Spleen (tissue), 11 donors: ENCODE results near the gene TRAF4. TPM values are rescaled to one million over a fixed set of nuclear protein-coding genes. Genes with fewer than 3 reads are reported as not detected.

ENCODE experiments used
- DNase-seq: peaks from one replicate; pipeline ENCODE4 v3.0.0-alpha.2; 2020
- H3K27ac ChIP-seq, 8 donors: fragments of 200-600 bp; sonication (generic) in 7 of 8; 1 replicate in 4 of 8; 2 replicates in 4 of 8; pipeline versions ENCODE4 v1.5.0 to v1.8.0; 2016 to 2021; ENCODE audit warnings: inconsistent platforms in 4 of 8, mild to moderate bottlenecking in 4 of 8, moderate library complexity in 1 of 8
- H3K27me3 ChIP-seq, 7 donors: fragments of 200-600 bp; sonication (generic) in 6 of 7; replicated peaks in 1 of 7; 1 replicate in 4 of 7; 2 replicates in 3 of 7; pipeline versions ENCODE4 v1.5.0 to v1.8.0; 2016 to 2021; ENCODE audit warnings: inconsistent platforms in 3 of 7, mild to moderate bottlenecking in 1 of 7
- H3K36me3 ChIP-seq, 6 donors: fragments of 200-600 bp; sonication (generic) in 5 of 6; 1 replicate in 4 of 6; 2 replicates in 2 of 6; pipeline versions ENCODE4 v1.5.0 to v1.8.0; 2016 to 2021; ENCODE audit warnings: inconsistent platforms in 2 of 6
- H3K4me1 ChIP-seq, 6 donors: fragments of 200-600 bp; sonication (generic) in 5 of 6; 1 replicate in 3 of 6; 2 replicates in 3 of 6; pipeline versions ENCODE4 v1.5.0 to v1.8.0; 2016 to 2021; ENCODE audit warnings: inconsistent platforms in 3 of 6
- H3K4me3 ChIP-seq, 8 donors: fragments of 200-600 bp; sonication (generic) in 7 of 8; 1 replicate in 4 of 8; 2 replicates in 4 of 8; pipeline versions ENCODE4 v1.5.0 to v1.8.0; 2016 to 2021; ENCODE audit warnings: inconsistent platforms in 4 of 8, mild to moderate bottlenecking in 4 of 8, moderate library complexity in 2 of 8
- H3K9me3 ChIP-seq, 8 donors: fragments of 200-600 bp; sonication (generic) in 7 of 8; 1 replicate in 4 of 8; 2 replicates in 4 of 8; pipeline versions ENCODE4 v1.5.0 to v1.8.0; 2016 to 2021; ENCODE audit warnings: inconsistent platforms in 4 of 8
- POLR2A ChIP-seq, 3 donors: fragments of 450-650 bp; IDR thresholded peaks; one replicate each; pipeline ENCODE4 v1.5.1; 2017; ENCODE audit warnings: antibody characterized with exemption in 3 of 3, mild to moderate bottlenecking in 1 of 3
- POLR2AphosphoS5 ChIP-seq, 3 donors: sonication (generic); formaldehyde crosslinking; IDR thresholded peaks; one replicate each; pipeline ENCODE4 v1.5.1; 2017; ENCODE audit warnings: antibody characterized with exemption in 3 of 3
- WGBS, 5 donors: extraction: QIAGEN DNeasy Blood & Tissue Kit in 3 of 5; methylation state at CpG; one replicate each; pipeline versions ENCODE4 v1.1.5 to v1.1.7; 2013 to 2018; 5-methylcytosine and 5-hydroxymethylcytosine counted together
- intact Hi-C: fragments of 100-400 bp; cut with DNase I; formaldehyde crosslinking; loops from one replicate; pipeline ENCODE4 v1.15.0; 2023; ENCODE audit warnings: low total_unique reads
- polyA plus RNA-seq, 3 donors: library from polyadenylated mRNA; stranded (reverse); fragments of 200-250 nt; gene quantifications; one replicate each; pipeline ENCODE4 v1.2.1, GENCODE V29; 2013
- total RNA-seq, 7 donors: library from RNA; depleted of rRNA in 3 of 7; stranded (reverse); fragments of >200 nt in 3 of 7; fragmentation: NEBNext Ultra II Directional in 4 of 7; extraction: Animal tissue kit (Norgen Biotek cat#: 25700) in 4 of 7; gene quantifications; one replicate each; pipeline versions ENCODE4 v1.1.0 to v1.2.1, GENCODE V29; 2016 to 2021
- TF ChIP-seq, protein P1 (sequence below), 11 experiments: fragments of 200-600 bp in 7 of 11; fragments of 450-650 bp in 4 of 11; sonication (generic) in 4 of 11; IDR thresholded peaks in 8 of 11; conservative IDR thresholded peaks in 3 of 11; 1 replicate in 7 of 11; 2 replicates in 4 of 11; pipeline versions ENCODE4 v1.4.0 to v1.8.0; 2016 to 2021; ENCODE audit warnings: antibody characterized with exemption in 11 of 11, inconsistent platforms in 4 of 11, mild to moderate bottlenecking in 1 of 11
- donor health status: healthy with polysubstance abuse.
- donor health status: DM: no; HTN: no; CAD: no; lungs with moderate emphysema.
- donor health status: DM: no; HTN: no; CAD: no.
- donor health status: Bipolar disorder and iron deficiency.
- donor health status: healthy.
- donor health status: DM: no; HTN: no; CAD: no.
- donor health status: DM: yes; HTN: yes; CAD: no.

TRAF4 gene
- total and polyA plus RNA-seq, 10 donors, result 19.8 to 75.5 (median 34.2) TPM

- H3K4me3 ChIP-seq, result no peak overlapping the region
- H3K4me1 ChIP-seq, result no peaks in the 10 kb centered on the region
- H3K9me3 ChIP-seq, result no peaks in the 10 kb centered on the region
- H3K27ac ChIP-seq, result no peak overlapping the region
- intact Hi-C loops, result no loop called here
- DNase-seq, result no peak
- H3K36me3 ChIP-seq, result peaks cover 25 to 99% (median 89%) of the 10 kb centered on the region in 6 donors
- TF ChIP-seq POLR2AphosphoS5 (IDR thresholded peaks at IDR 0.05) (no peak), POLR2A (IDR thresholded peaks at IDR 0.05) (no peak)
- TF ChIP-seq, protein P1, sequence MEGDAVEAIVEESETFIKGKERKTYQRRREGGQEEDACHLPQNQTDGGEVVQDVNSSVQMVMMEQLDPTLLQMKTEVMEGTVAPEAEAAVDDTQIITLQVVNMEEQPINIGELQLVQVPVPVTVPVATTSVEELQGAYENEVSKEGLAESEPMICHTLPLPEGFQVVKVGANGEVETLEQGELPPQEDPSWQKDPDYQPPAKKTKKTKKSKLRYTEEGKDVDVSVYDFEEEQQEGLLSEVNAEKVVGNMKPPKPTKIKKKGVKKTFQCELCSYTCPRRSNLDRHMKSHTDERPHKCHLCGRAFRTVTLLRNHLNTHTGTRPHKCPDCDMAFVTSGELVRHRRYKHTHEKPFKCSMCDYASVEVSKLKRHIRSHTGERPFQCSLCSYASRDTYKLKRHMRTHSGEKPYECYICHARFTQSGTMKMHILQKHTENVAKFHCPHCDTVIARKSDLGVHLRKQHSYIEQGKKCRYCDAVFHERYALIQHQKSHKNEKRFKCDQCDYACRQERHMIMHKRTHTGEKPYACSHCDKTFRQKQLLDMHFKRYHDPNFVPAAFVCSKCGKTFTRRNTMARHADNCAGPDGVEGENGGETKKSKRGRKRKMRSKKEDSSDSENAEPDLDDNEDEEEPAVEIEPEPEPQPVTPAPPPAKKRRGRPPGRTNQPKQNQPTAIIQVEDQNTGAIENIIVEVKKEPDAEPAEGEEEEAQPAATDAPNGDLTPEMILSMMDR (IDR thresholded peaks at IDR 0.05 in 8 of 11, conservative IDR thresholded peaks at IDR 0.05 in 3 of 11), result no peak
- no peaks in the 10 kb centered on the region for H3K27me3 ChIP-seq
- 93 to 98% (median 95%) methylated on average over 10 of the region's 10 CpGs for WGBS, 5 donors
Measured at GRCh38 chr17:28700830-28701492, 42.9 kb upstream of the TRAF4 start.

DNA sequence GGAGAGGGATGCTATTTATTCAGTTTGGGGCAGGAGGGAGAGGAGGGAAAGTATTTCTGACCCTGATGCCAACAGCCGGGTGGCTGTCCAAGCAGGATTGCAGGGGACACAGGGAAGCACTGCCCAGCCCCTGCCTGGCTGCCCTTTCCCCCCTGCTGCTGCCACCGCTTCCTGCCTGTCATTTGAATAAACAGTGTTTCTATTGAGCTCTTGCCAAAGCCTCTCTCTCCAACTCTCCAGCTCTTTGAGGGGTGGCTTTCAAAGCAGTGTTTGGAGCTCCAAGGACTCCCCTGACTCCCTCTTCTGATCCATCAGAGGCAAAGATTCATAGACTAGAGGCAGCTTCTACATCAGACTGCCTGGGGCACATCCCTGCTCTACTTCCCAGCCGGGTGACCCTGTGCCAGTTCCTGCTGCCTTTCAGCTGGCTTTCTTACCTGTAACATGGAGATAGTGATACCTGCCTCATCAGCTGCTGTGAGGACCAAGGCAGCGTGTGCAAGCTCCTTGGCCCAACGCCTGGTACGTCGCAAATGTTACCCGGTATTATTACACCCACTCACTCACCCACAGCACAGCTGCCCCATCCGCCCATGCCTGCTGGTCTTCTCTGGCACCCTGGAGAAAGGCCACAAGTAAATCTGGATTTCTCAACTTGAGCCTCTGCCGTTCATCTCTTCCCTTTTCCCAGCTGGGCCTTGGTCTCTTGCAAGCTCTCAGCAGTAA is 41.6 kb upstream of the TRAF4 start:
- H3K4me3 ChIP-seq, result no peak overlapping the region
- 80 to 89% (median 82%) methylated on average over 10 of the region's 10 CpGs for WGBS, 5 donors
- H3K4me1 ChIP-seq, result no peaks in the 10 kb centered on the region
- no peaks in the 10 kb centered on the region for H3K27me3 ChIP-seq
- no peak for DNase-seq
- no peak overlapping the region for H3K27ac ChIP-seq
- no peak for TF ChIP-seq POLR2A (IDR thresholded peaks at IDR 0.05)
- H3K9me3 ChIP-seq, result no peaks in the 10 kb centered on the region
- intact Hi-C loops, result no loop called here
- peaks cover 20 to 93% (median 76%) of the 10 kb centered on the region in 6 donors for H3K36me3 ChIP-seq

DNA sequence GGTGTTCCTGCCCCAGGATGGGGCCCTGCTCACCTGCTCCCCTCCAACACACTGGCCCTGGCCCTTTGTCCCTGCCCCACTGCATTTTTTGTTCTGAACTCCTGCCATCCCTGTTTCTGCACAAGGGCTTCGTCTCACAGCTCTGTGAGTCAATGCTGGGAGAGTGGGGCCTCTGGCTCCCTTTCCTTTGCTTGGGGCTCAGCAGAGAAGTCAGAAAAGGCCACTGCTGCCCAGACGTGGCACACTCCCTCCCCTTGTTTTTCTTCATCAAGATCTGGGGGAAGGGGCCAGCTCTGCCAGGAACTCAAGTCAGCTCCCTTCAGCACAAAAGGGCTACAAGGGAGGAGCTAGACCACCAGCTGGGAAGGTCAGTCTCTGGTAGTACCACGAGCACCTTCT is 41.1 kb upstream of the TRAF4 start:
- Histone ChIP-seq H3K27ac (no peak overlapping the region), H3K27me3 (no peaks in the 10 kb centered on the region), H3K9me3 (no peaks in the 10 kb centered on the region), H3K36me3 (peaks cover 14 to 87% (median 71%) of the 10 kb centered on the region in 6 donors), H3K4me3 (no peak overlapping the region), H3K4me1 (no peaks in the 10 kb centered on the region)
- whole genome bisulfite sequencing, 5 donors, result 77 to 92% (median 82%) methylated on average over 3 of the region's 3 CpGs
- DNase-seq, result no peak
- TF ChIP-seq POLR2A (IDR thresholded peaks at IDR 0.05), result no peak
- TF ChIP-seq POLR2AphosphoS5 (IDR thresholded peaks at IDR 0.05), result no peak
- TF ChIP-seq, protein P1 (IDR thresholded peaks at IDR 0.05 in 8 of 11, conservative IDR thresholded peaks at IDR 0.05 in 3 of 11), result no peak
- intact Hi-C loops, result no loop called here

DNA sequence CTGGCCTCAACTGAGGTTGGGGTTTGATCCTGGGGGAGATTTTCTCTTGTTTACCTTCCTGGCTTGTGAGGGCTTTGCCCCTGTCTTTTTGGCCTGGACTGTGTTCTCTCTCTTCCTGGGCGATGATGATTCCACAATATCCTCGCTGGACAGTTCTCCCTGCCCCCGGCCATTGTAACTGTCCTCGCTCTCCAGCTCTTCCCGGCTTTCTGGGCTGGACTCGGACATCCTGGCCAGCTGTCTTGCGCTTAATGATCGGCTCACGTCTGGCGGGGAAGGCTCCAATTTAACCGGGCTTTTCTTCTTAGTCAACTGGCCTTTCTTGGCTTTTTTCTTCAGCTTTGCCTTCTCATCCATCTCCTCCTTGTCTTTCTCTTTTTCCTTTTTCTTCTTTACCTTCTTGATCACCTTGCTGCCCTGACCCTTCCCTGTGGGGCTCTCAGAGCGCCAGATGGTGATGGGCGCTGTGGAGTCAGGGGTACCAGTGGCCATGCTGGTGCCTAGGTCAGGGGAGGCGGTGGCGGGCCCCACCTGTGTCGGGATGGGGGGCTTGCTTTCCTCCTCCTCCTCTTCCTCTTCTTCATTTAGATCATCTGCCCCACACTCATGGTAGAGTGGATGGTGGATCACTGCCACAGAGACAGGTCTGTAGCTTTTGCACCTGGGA is 40.1 kb upstream of the TRAF4 start:
- whole genome bisulfite sequencing, 5 donors, result 84 to 93% (median 88%) methylated on average over 16 of the region's 16 CpGs
- no peak for DNase-seq
- no peaks in the 10 kb centered on the region for H3K4me1 ChIP-seq
- no peak overlapping the region for H3K4me3 ChIP-seq
- H3K9me3 ChIP-seq, result no peaks in the 10 kb centered on the region
- peaks cover 9 to 78% (median 62%) of the 10 kb centered on the region in 6 donors for H3K36me3 ChIP-seq
- H3K27me3 ChIP-seq, result no peaks in the 10 kb centered on the region
- intact Hi-C loops, result no loop called here
- TF ChIP-seq POLR2AphosphoS5 (IDR thresholded peaks at IDR 0.05) (no peak), POLR2A (IDR thresholded peaks at IDR 0.05) (no peak)
- TF ChIP-seq, protein P1 (IDR thresholded peaks at IDR 0.05 in 8 of 11, conservative IDR thresholded peaks at IDR 0.05 in 3 of 11), result no peak
- no peak overlapping the region for H3K27ac ChIP-seq
